DND-41 (cell line): ENCODE data around the gene TBL1X.

Source experiments
- CTCF ChIP-seq: IDR thresholded peaks from 2 replicates; pipeline ENCODE4 v1.5.1; 2012; ENCODE audit warnings: borderline replicate concordance, low read length, moderate library complexity, mild to moderate bottlenecking; ENCODE audit not compliant: poor library complexity, severe bottlenecking; ENCODE audit errors: extremely low read depth
- EZH2 ChIP-seq: IDR thresholded peaks from 3 replicates; pipeline ENCODE4 v1.6.1; 2012; ENCODE audit warnings: borderline replicate concordance, low read depth, mild to moderate bottlenecking, moderate library complexity, low read length, inconsistent platforms; ENCODE audit not compliant: severe bottlenecking

- TF ChIP-seq EZH2 (no peak), CTCF (no peak)
These were observed 146.0 kb downstream of the TBL1X start for GRCh38 chrX:9610771-9611392.
